LoVo (cell line): ENCODE data around the gene SRC.

Source experiments
- DNase-seq: peaks from one replicate; pipeline ENCODE4 v3.0.0-alpha.2; 2016; ENCODE audit warnings: low spot score

SRC gene

GRCh38 chr20:37396416-37397075, 50.6 kb downstream of the SRC start:
- no peak for DNase-seq

- DNase-seq = no peak
These were observed 51.4 kb downstream of the SRC start for GRCh38 chr20:37397076-37397953.

- DNase-seq = no peak
These were observed 52.2 kb downstream of the SRC start for GRCh38 chr20:37397954-37398749.

- DNase-seq = no peak
These were observed 53.0 kb downstream of the SRC start for GRCh38 chr20:37398750-37399621.

- DNase-seq = no peak
These were observed 55.5 kb downstream of the SRC start for GRCh38 chr20:37401282-37401929.

- DNase-seq = no peak
These were observed 56.2 kb downstream of the SRC start for GRCh38 chr20:37401930-37402675.

- no peak for DNase-seq
These were observed 57.4 kb downstream of the SRC start for GRCh38 chr20:37403107-37404033.

GRCh38 chr20:37404461-37404890, 58.5 kb downstream of the SRC start:
- no peak for DNase-seq

- no peak for DNase-seq
These were observed 59.5 kb downstream of the SRC start for GRCh38 chr20:37405351-37405897.

- peak; percentile 75 for DNase-seq
These were observed 60.4 kb downstream of the SRC start for GRCh38 chr20:37406010-37406998.

GRCh38 chr20:37407019-37407566, 61.2 kb downstream of the SRC start:
- no peak for DNase-seq

GRCh38 chr20:37407573-37408002, 61.6 kb downstream of the SRC start:
- DNase-seq = no peak

GRCh38 chr20:37408302-37409193, 62.6 kb downstream of the SRC start:
- no peak for DNase-seq

GRCh38 chr20:37411408-37412219, 65.7 kb downstream of the SRC start:
- DNase-seq = no peak

- DNase-seq = no peak
These were observed 67.0 kb downstream of the SRC start for GRCh38 chr20:37413023-37413334.

- no peak for DNase-seq
These were observed 67.4 kb downstream of the SRC start for GRCh38 chr20:37413379-37413778.
